IMR-90 (cell line): Measurements from ENCODE around the gene TMCC3. TPM values are rescaled to one million over a fixed set of nuclear protein-coding genes. Genes with fewer than 3 reads are reported as not detected.
"Not testable (repeated sequence)": the region's sequence is repeated elsewhere in the genome, so short reads cannot be mapped to it uniquely, and the experiment has no call there.

Experiments
- ATAC-seq: fragments of 200-7000 bp; cut with Tn5 transposase; 2 replicates; pipeline ENCODE4 v1.9.1; 2020; ENCODE audit warnings: low read depth, mild to moderate bottlenecking, moderate library complexity
- BruUV-seq: library from RNA; stranded (reverse); fragments of 400-500 nt; replicated peaks from 2 replicates; lab custom pipeline; 2021; lab: Mats Ljungman, UMichigan
- CTCF ChIA-PET: fragments of 300-600 bp; formaldehyde crosslinking; extraction: SDS; loops from one replicate; lab custom pipeline; 2021; ENCODE audit warnings: antibody characterized with exemption; lab: Yijun Ruan, JAX
- POLR2A ChIA-PET: fragments of 300-600 bp; sonication (Branson Sonifier 250); formaldehyde crosslinking; loops from one replicate; lab custom pipeline; 2022; ENCODE audit warnings: antibody characterized with exemption; ENCODE audit not compliant: unreplicated experiment; lab: Charles Lee
- DNase-seq: peaks from one replicate; pipeline ENCODE4 v3.0.0; 2013
- H2AFZ ChIP-seq: replicated peaks from 2 replicates; pipeline ENCODE3; 2013; ENCODE audit warnings: low read length, mild to moderate bottlenecking; ENCODE audit not compliant: poor library complexity
- H2AK5ac ChIP-seq: 2 replicates; pipeline ENCODE4 v1.6.1; 2013; ENCODE audit warnings: low read depth, low read length, inconsistent platforms
- H2AK9ac ChIP-seq: replicated peaks from 2 replicates; pipeline ENCODE3; 2013; ENCODE audit warnings: mild to moderate bottlenecking, low read depth, low read length, moderate library complexity; ENCODE audit not compliant: poor library complexity
- H2BK120ac ChIP-seq: 2 replicates; pipeline ENCODE4 v1.6.1; 2013; ENCODE audit warnings: low read depth, low read length, inconsistent platforms
- H2BK15ac ChIP-seq: 3 replicates; pipeline ENCODE4 v1.6.1; 2013; ENCODE audit warnings: low read depth, low read length, inconsistent platforms
- H2BK20ac ChIP-seq: 2 replicates; pipeline ENCODE4 v1.6.1; 2013; ENCODE audit warnings: low read depth, mild to moderate bottlenecking, inconsistent platforms, low read length, moderate library complexity
- H2BK5ac ChIP-seq: 2 replicates; pipeline ENCODE4 v1.6.1; 2013; ENCODE audit warnings: mild to moderate bottlenecking, low read depth, low read length, inconsistent platforms; ENCODE audit not compliant: poor library complexity, severe bottlenecking
- H3K14ac ChIP-seq: replicated peaks from 2 replicates; pipeline ENCODE4 v1.6.1; 2013; ENCODE audit warnings: low read depth, low read length, inconsistent platforms
- H3K18ac ChIP-seq: 2 replicates; pipeline ENCODE4 v1.6.1; 2013; ENCODE audit warnings: low read depth, low read length, control low read depth
- H3K23ac ChIP-seq: 2 replicates; pipeline ENCODE4 v1.6.1; 2013; ENCODE audit warnings: low read depth, low read length, inconsistent platforms
- H3K27ac ChIP-seq: 2 replicates; pipeline ENCODE4 v1.5.1; 2013; ENCODE audit warnings: mild to moderate bottlenecking, control low read depth, low read length; ENCODE audit not compliant: insufficient read depth
- H3K27me3 ChIP-seq: 2 replicates; pipeline ENCODE4 v1.6.1; 2013; ENCODE audit warnings: low read length; ENCODE audit not compliant: control insufficient read depth, insufficient read depth
- H3K36me3 ChIP-seq: 2 replicates; pipeline ENCODE4 v1.6.1; 2013; ENCODE audit warnings: low read length, mixed read lengths; ENCODE audit not compliant: control insufficient read depth, insufficient read depth
- H3K4ac ChIP-seq: 2 replicates; pipeline ENCODE4 v1.6.1; 2013; ENCODE audit warnings: low read depth, low read length, inconsistent platforms
- H3K4me1 ChIP-seq: 2 replicates; pipeline ENCODE4 v1.6.1; 2013; ENCODE audit warnings: low read length, mixed read lengths; ENCODE audit not compliant: control insufficient read depth, insufficient read depth
- H3K4me2 ChIP-seq: 2 replicates; pipeline ENCODE4 v1.6.1; 2013; ENCODE audit warnings: low read depth, mild to moderate bottlenecking, control low read depth, low read length, moderate library complexity
- H3K4me3 ChIP-seq: 2 replicates; pipeline ENCODE4 v1.5.1; 2013; ENCODE audit warnings: low read depth, mild to moderate bottlenecking, control low read depth, low read length, moderate library complexity; ENCODE audit not compliant: insufficient read depth
- H3K56ac ChIP-seq: 2 replicates; pipeline ENCODE4 v1.6.1; 2013; ENCODE audit warnings: low read length, inconsistent platforms; ENCODE audit not compliant: insufficient read depth; ENCODE audit errors: extremely low read depth
- H3K79me1 ChIP-seq, 2 experiments: 2 replicates each; pipeline ENCODE4 v1.6.1; 2013; ENCODE audit warnings: low read length in 2 of 2, inconsistent platforms in 1 of 2, low read depth in 1 of 2
- H3K9ac ChIP-seq: 2 replicates; pipeline ENCODE4 v1.6.1; 2013; ENCODE audit warnings: low read depth, low read length, control low read depth
- H3K9me1 ChIP-seq: 2 replicates; pipeline ENCODE4 v1.6.1; 2013; ENCODE audit warnings: low read length, inconsistent platforms; ENCODE audit not compliant: insufficient read depth
- H3K9me3 ChIP-seq: 2 replicates; pipeline ENCODE4 v1.6.1; 2013; ENCODE audit warnings: low read length; ENCODE audit not compliant: control insufficient read depth, insufficient read depth
- H4K20me1 ChIP-seq: 2 replicates; pipeline ENCODE4 v1.6.1; 2013; ENCODE audit warnings: low read length, inconsistent platforms; ENCODE audit not compliant: insufficient read depth
- H4K5ac ChIP-seq: 2 replicates; pipeline ENCODE4 v1.6.1; 2013; ENCODE audit warnings: mild to moderate bottlenecking, low read depth, low read length, control low read depth
- H4K8ac ChIP-seq, 2 experiments: 2 replicates each; pipeline ENCODE4 v1.6.1; 2013; ENCODE audit warnings: low read depth in 2 of 2, low read length in 2 of 2, control low read depth in 1 of 2, inconsistent platforms in 1 of 2
- H4K91ac ChIP-seq: 2 replicates; pipeline ENCODE4 v1.6.1; 2013; ENCODE audit warnings: low read depth, low read length, inconsistent platforms; ENCODE audit not compliant: insufficient read depth
- WGBS, 2 experiments: methylation state at CpG; one replicate each; pipeline versions ENCODE4 v1.1.5 to v1.1.7; 2013; ENCODE audit warnings: missing lambda C conversion rate in 2 of 2; ENCODE audit not compliant: insufficient read length in 1 of 2; ENCODE audit errors: extremely low coverage in 2 of 2; 5-methylcytosine and 5-hydroxymethylcytosine counted together
- dilution Hi-C: fragments of 300-500 bp; cut with HindIII; formaldehyde crosslinking; loops from one replicate; pipeline ENCODE4 v1.14.3; 2018; ENCODE audit warnings: low sequenced_read_pairs; ENCODE audit not compliant: unreplicated experiment
- in situ Hi-C: fragments of 300-500 bp; cut with MboI; formaldehyde crosslinking; loops from 3 replicates; pipeline ENCODE4 v1.14.3; 2019; ENCODE audit warnings: low sequenced_read_pairs, inconsistent platforms, mixed read lengths
- intact Hi-C: fragments of 100-400 bp; cut with micrococcal nuclease; formaldehyde crosslinking; loops from 2 replicates; pipeline ENCODE4 v1.10.0; 2022
- polyA plus RNA-seq, 3 experiments: library from polyadenylated mRNA; depleted of rRNA; stranded (reverse); fragments of >200 nt; gene quantifications; 2 replicates each; pipeline ENCODE4 v1.2.3, GENCODE V29; 2012; ENCODE audit warnings: low replicate concordance in 1 of 3
- total RNA-seq: library from RNA; depleted of rRNA; stranded (reverse); fragments of >200 nt; gene quantifications from 2 replicates; pipeline ENCODE4 v1.2.3, GENCODE V29; 2012

The TMCC3 gene
- total and polyA plus RNA-seq, 2 of the 4 experiments (the other 2 are of a cell fraction), result 0.14 to 0.36 TPM

DNA sequence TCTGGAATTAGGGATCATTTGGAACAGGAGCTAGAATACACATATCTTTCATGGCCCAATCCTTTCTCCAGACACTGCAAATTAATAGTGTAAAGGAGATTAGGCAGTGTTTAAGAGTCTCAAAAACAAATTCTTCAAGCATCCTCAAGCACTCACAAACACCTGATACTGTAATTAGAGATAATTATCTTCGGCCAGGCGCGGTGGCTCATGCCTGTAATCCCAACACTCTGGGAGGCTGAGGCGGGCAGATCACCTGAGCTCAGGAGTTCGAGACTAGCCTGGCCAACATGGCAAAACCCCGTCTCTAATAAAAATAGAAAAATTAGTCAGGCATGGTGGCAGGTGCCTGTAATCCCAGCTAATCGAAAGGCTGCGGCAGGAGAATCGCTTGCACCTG lies 57.6 kb downstream of the TMCC3 start:
- H4K8ac ChIP-seq, H2BK15ac ChIP-seq, H3K4me2 ChIP-seq, H2AK5ac ChIP-seq, POLR2A ChIA-PET, H3K4me1 ChIP-seq, H3K4me3 ChIP-seq, H2BK120ac ChIP-seq, BruUV-seq, H3K14ac ChIP-seq, H3K4ac ChIP-seq, H4K91ac ChIP-seq, H4K5ac ChIP-seq, ATAC-seq, dilution Hi-C loops, H3K36me3 ChIP-seq, H3K56ac ChIP-seq, H3K27ac ChIP-seq, H3K9me1 ChIP-seq, H2AFZ ChIP-seq, DNase-seq, in situ Hi-C loops, H2BK5ac ChIP-seq, H3K9me3 ChIP-seq, H3K9ac ChIP-seq, H3K27me3 ChIP-seq, H3K18ac ChIP-seq, H3K79me1 ChIP-seq, H3K23ac ChIP-seq, H4K20me1 ChIP-seq, intact Hi-C loops, H2BK20ac ChIP-seq, H2AK9ac ChIP-seq: not testable (repeated sequence)
- CTCF ChIA-PET, result interaction anchor here (0.7 kb wide), 1 partner anchor 45 kb away, joined by 4 read pairs; no protein-coding TSS in a partner anchor
- WGBS, 2 experiments, result 77% methylated on average over 3 of the region's 9 CpGs; no CpG with 5 or more reads in 1 of the 2 experiments
